Measurements from ENCODE around the gene ARHGEF40. TPM values are rescaled to one million over a fixed set of nuclear protein-coding genes. Genes with fewer than 3 reads are reported as not detected.

ARHGEF40 gene
- total RNA-seq, 3 donors from 2014 or later, result 44.3 to 69.3 (median 47.8) TPM

DNA sequence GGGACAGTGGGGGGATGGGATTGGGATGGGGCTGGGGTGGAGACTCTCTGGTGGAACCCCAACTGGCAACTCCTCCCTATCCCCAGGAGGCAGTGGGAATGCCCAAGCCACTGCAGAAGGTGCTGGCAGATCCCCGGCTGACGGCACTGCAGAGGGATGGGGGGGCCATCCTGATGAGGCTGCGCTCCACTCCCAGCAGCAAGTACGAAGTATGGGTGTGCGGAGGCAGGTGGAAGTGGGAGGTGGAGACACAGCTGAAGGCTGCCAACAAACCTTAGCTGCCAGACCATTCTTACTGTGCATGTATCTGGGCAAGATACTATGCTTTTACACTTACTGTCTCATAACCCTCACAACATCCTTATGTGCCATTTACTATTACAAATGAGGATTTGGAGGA lies 8.2 kb downstream of the ARHGEF40 start:
- no peak overlapping the region for H3K4me3 ChIP-seq
- DNase-seq (no peak), ATAC-seq (no peak)
- H3K9me3 ChIP-seq, result no peaks in the 10 kb centered on the region
- no peaks in the 10 kb centered on the region for H3K4me1 ChIP-seq (ENCODE audit: low read depth)
- peaks cover 6% of the 10 kb centered on the region for H3K36me3 ChIP-seq (ENCODE audit: low read depth)
- intact Hi-C loops (cut with DNase I, micrococcal nuclease), result no loop called here
- TF ChIP-seq, protein P1, sequence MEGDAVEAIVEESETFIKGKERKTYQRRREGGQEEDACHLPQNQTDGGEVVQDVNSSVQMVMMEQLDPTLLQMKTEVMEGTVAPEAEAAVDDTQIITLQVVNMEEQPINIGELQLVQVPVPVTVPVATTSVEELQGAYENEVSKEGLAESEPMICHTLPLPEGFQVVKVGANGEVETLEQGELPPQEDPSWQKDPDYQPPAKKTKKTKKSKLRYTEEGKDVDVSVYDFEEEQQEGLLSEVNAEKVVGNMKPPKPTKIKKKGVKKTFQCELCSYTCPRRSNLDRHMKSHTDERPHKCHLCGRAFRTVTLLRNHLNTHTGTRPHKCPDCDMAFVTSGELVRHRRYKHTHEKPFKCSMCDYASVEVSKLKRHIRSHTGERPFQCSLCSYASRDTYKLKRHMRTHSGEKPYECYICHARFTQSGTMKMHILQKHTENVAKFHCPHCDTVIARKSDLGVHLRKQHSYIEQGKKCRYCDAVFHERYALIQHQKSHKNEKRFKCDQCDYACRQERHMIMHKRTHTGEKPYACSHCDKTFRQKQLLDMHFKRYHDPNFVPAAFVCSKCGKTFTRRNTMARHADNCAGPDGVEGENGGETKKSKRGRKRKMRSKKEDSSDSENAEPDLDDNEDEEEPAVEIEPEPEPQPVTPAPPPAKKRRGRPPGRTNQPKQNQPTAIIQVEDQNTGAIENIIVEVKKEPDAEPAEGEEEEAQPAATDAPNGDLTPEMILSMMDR (IDR thresholded peaks at IDR 0.05), result no peak

DNA sequence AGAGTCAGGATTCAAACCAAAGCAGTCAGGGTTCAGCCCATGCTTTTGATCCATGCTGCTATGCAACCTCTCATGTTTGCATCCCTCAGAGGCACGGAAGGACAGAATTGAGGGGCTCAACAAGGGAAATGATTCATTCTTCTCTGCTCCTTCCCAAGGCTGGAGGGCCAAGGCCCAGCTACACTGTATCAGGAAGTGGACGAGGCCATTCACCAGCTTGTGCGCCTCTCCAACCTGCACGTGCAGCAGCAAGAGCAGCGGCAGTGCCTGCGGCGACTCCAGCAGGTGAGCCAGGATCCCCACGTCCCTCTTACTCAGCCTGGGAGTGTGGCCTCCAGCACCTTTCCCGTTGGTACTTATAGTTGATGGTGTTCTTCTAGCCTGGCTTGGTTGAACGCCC lies 8.6 kb downstream of the ARHGEF40 start:
- no peak for ATAC-seq
- peaks cover 6% of the 10 kb centered on the region for H3K36me3 ChIP-seq (ENCODE audit: low read depth)
- DNase-seq, result no peak
- intact Hi-C loops (cut with DNase I, micrococcal nuclease), result no loop called here
- TF ChIP-seq, protein P1 (IDR thresholded peaks at IDR 0.05), result no peak
- no peak overlapping the region for H3K4me3 ChIP-seq
- H3K4me1 ChIP-seq (ENCODE audit: low read depth), result no peaks in the 10 kb centered on the region
- H3K9me3 ChIP-seq, result no peaks in the 10 kb centered on the region

DNA sequence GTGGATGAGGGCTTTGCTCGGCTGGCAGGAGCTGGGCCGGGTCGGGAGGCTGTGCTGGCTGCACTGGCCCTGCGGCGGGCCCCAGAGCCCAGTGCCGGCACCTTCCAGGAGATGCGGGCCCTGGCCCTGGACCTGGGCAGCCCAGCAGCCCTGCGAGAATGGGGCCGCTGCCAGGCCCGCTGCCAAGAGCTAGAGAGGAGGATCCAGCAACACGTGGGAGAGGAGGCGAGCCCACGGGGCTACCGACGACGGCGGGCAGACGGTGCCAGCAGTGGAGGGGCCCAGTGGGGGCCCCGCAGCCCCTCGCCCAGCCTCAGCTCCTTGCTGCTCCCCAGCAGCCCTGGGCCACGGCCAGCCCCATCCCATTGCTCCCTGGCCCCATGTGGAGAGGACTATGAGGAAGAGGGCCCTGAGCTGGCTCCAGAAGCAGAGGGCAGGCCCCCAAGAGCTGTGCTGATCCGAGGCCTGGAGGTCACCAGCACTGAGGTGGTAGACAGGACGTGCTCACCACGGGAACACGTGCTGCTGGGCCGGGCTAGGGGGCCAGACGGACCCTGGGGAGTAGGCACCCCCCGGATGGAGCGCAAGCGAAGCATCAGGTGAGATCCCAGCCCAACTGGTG lies 11.5 kb downstream of the ARHGEF40 start:
- DNase-seq (no peak), ATAC-seq (no peak)
- Histone ChIP-seq H3K36me3 (ENCODE audit: low read depth) (peaks cover 6% of the 10 kb centered on the region), H3K4me3 (no peak overlapping the region), H3K9me3 (no peaks in the 10 kb centered on the region), H3K4me1 (ENCODE audit: low read depth) (no peaks in the 10 kb centered on the region)
- TF ChIP-seq, protein P1 (IDR thresholded peaks at IDR 0.05), result no peak
- intact Hi-C loops (cut with DNase I, micrococcal nuclease), result no loop called here

DNA sequence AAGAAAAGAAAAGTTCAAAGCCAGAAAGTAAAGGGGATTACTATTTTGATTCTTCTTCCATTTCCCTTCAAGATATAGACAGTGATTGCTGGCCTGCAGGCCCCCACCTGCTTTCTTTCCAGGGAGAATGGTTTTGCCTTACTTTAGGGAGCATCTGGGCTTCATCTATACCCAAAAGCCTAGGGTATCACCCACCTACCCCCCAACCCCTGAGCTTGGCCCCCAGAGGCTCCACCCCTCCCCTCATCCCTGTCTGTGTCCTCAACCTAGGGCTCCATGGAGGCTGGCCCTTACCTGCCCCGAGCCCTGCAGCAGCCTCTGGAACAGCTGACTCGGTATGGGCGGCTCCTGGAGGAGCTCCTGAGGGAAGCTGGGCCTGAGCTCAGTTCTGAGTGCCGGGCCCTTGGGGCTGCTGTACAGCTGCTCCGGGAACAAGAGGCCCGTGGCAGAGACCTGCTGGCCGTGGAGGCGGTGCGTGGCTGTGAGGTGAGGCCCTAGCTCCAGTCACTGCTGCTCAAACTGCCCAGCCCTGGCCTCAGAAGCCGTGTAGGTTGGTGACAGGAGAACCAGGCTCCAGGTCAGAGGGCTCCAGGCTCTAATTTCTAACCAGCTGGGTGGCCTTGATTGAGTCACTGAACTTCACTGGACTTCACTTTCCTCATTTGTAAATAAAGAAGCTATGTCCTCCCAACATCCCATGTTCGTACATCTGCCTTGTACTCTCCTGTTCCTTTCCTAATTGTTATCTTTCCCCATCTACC lies 13.6 kb downstream of the ARHGEF40 start:
- no peak for ATAC-seq
- Histone ChIP-seq H3K4me3 (no peak overlapping the region), H3K4me1 (ENCODE audit: low read depth) (peaks cover 2% of the 10 kb centered on the region), H3K36me3 (ENCODE audit: low read depth) (peaks cover 6% of the 10 kb centered on the region), H3K9me3 (no peaks in the 10 kb centered on the region)
- DNase-seq, result no peak
- TF ChIP-seq, protein P1 (IDR thresholded peaks at IDR 0.05), result no peak
- intact Hi-C loops (cut with DNase I, micrococcal nuclease), result no loop called here

DNA sequence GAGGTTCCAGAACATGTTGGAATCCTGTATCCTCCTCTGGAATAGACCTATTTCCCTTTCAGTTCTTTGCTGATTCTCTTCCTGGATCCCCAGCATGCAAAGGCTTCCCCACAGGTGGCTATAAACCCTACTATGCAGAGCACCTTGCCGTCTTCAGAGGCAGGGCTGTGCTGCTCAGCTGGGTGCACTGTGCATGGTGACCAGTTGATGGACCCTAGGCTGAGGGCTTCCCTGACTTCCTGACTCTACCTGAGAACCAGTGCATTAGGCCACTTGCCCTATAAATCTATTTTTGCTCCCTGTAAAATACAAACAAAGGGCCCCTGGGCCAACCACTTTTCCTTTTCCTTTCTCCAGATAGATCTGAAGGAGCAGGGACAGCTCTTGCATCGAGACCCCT lies 14.3 kb downstream of the ARHGEF40 start:
- Histone ChIP-seq H3K36me3 (ENCODE audit: low read depth) (peaks cover 6% of the 10 kb centered on the region), H3K4me1 (ENCODE audit: low read depth) (peaks cover 8% of the 10 kb centered on the region), H3K4me3 (no peak overlapping the region), H3K9me3 (no peaks in the 10 kb centered on the region)
- ATAC-seq, result no peak
- no peak for DNase-seq
- TF ChIP-seq, protein P1 (IDR thresholded peaks at IDR 0.05), result no peak
- intact Hi-C loops (cut with DNase I, micrococcal nuclease), result no loop called here

All from mucosa of descending colon (tissue), 3 donors.